Raji (cell line): ENCODE measurements around the gene TMPRSS4.

ENCODE experiments used
- POLR2A ChIP-seq: IDR thresholded peaks from 2 replicates; pipeline ENCODE4 v1.6.1; 2011; ENCODE audit warnings: low read depth, low read length, control low read depth; ENCODE audit not compliant: insufficient read depth

TMPRSS4 gene

DNA sequence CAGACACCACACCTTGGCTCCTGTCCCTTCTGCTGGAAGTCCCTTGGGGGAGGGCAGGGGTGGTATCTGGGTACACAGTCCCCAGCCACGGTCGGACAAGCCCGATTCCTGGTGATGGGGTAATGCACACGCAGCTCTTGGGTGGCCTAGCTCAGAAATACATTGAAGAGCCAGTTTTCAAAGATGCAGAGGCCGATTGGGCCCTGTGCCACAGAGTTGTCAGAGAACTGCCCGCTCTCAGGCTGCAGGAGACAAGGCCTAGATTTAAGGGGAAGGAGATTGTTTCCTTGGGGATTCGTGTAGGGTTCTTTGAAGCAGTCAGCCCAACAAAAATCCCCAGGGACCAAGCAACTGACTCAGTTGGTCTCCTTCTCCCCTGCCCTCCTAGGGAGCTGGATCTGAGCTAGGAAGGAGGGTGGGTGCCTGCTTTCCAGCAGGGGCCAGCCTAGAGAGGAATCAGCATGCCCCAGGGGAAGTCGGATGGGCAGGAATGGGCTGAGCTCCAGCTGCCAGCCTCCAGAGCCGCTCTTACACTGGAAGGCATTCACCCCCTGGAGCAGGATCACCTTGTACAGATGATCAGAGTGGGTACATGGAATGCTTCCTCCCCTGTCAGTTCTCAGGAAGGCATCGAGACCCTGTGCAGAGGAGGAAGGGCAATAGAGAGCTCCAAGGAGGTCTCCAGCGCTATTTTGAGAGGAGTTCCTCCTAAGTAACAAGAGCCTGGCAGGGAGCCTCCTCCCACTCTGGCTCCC lies 79.1 kb downstream of the TMPRSS4 start:
- no peak for TF ChIP-seq POLR2A

DNA sequence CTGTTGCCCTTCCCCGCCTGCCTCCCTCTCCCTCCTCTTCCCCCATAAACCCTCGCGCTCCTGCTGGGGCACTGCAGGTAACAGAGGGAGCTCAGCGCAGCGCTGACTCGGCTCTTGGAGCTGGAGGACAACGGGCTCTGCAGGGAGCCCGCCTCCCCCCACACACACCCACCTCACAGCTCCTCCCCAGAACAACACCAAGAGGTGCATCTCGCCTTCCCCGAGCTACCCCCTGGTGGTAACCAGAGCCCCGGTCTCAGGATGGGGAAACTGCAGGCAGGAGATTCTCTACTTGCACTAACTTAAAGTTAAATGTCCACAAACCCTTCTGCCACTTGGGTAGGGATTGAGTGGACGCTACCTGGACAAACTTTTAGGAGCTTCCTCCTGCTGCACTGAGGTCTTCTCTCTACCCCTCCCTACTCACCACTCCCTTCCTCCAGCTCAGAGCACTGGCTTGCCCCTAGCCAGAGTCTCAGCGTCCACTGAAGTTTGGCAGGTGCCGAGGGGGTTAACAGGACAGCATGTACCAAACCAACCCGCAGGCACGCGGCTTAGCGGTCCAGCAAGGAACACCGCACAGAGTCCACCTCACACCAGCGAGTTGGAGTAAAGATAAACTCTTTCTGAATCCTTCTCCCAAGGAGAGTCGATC lies 79.8 kb downstream of the TMPRSS4 start:
- no peak for TF ChIP-seq POLR2A

DNA sequence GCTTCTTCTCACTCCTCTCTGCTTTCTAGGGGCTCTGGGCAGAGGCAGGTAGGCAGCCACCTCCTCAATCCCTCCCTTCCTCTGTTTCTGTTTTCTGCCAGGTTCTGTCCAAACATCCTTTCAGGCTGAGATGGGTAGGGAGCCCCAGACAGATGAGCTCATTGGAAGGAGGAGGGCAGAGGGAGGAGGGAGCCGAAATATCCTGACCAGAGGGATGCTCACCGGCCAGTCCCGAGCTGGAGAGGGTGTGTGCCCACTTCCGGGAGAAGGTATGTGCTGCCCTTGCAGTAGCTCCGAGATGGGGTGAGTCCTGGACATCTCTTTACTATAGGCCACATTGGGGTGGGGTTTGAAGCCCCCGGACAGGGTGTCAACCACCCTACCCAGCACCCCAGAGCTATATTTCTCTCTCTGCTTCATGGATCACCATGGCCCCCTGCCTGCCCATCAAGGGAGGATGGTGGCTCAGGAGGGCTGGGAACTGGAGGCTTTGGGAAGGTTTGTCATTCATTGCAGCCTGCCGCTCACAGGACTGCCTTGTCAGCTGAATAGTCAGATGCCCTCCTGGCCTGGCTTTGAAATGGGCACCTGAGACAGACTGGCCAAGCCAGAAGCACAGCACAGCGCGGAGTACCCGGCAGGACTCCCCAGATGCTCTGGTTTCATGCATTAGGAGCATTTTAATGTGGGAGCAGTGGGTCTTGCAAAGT lies 80.5 kb downstream of the TMPRSS4 start:
- TF ChIP-seq POLR2A, result no peak

DNA sequence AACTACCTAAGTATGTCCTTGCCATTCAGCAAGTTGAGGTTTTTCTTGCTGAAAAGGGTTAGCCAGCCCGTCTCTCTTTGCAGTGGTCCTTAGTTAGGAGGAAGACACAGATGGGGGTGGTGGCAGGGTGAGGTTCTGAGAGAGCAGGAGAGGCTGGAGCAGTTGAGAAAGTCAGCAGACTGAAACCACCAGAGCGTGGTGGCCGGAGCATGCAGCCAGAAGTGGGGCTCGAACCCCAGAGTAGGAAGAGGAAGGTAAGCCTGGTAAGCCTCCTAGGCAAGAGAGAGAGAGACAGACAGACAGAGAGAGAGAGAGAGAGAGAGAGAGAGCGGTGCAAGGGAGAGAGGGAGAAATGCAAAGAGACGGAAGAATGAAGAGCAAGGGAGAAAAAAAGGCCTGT lies 84.9 kb downstream of the TMPRSS4 start:
- no peak for TF ChIP-seq POLR2A

DNA sequence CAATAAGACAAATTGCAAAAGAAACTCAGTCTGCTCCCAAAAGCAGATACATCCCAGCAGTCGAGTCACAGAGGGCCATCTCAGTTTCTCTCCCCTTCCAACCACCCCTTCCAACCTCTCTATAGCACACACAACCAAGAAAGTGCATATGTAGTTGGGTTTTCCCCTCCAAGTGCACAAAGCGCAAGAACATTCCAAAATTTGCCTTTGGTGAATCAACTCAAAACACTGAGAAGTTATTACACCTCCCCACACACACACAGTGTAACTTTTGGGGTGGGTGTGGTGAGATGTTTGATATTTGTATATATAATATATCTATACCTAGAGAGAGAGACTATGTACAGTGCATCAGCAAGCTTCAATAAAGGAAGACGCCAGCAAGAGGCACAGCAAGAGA lies 86.0 kb downstream of the TMPRSS4 start:
- TF ChIP-seq POLR2A, result no peak

DNA sequence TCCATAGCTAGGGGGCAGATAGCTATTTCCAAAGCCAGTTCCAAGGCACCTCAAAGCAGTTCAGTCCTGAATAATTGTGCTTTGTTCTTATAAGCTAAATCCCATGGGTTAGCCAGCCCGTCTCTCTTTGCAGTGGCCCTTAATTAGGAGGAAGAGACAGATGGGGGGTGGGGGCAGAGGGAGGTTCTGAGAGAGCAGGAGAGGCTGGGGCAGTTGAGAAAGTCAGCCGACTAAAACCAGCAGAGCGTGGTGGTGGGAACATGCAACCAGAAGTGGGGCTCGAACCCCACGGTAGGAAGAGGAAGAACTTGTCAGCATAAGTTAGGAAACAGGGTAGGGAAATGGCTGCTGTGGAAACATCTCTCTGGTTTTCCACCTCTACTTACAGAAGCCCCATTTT lies 86.6 kb downstream of the TMPRSS4 start:
- TF ChIP-seq POLR2A, result no peak

DNA sequence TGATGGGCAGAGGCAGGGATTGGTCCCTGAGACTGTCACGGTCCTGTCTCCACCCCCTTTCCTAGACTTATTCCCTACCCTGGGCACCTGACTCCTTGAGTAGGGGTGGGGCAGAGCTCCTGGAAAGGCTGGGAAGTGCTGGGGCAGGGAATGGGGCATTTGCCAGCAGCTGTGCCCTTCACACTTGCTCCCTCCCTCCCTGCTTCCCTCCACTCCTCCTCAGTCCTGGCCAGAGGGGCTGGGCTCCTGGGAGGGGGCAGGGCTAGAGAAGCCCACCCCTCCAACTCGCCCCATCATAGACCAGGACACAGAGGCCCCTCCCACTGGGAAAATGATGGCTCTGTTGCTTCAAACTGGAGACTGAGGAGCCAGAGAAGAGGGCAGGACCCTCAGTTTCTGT lies 88.0 kb downstream of the TMPRSS4 start:
- no peak for TF ChIP-seq POLR2A

DNA sequence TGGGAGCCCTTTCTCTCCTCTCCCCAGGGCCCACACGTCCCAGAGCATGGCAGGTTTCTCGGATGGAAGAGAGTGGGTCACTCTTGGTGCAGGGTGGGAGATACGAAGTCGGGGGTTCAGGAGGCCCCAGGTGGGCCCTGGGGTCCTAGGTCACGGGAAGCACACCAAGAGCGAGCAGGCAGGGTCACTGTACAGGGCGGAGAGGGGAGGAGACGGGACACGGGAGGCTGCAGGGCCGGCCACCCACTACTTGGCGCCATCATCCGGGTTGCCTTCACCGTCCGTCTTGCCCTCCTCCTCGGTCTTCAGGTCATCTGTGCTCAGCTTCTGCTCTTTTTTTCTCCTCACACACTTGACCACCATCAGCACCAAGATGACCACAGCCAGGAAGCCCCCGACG lies 89.8 kb downstream of the TMPRSS4 start:
- no peak for TF ChIP-seq POLR2A

DNA sequence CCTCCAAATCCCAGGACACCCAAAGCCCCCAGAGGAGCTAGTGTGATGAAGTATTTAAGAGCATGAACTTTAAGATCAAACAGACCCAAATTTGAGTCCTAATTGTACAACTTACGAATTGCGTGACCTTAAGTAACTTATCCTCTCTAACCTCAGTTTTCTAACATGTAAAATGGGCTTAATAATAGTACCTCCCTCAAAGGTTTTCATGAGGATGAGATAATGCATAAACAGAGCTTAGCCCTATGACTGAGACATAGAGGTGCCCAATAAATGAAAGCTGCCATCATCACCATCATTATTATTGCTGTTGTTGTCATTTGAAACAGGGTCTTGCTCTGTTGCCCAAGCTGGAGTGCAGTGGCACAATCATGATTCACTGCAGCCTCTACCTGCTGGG lies 90.4 kb downstream of the TMPRSS4 start:
- TF ChIP-seq POLR2A, result no peak

DNA sequence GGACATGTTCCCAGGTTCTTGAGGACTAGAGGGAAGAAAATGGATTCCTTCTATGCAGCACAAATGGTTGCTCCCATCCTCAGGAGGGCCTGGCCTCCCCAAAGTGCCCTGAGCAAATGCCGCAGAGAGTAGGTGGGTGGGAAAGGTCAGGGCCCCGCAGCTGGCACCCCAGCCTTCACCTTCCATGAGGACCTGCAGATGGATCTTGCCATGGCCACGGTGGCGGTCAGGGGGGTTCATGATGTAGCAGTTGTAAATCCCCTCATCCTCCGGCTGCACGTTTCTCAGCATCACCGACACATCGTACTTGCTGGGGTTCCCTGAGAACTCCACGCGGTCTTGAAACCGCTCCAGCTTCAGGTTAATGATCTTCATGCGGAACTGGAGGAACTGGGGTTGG lies 91.0 kb downstream of the TMPRSS4 start:
- no peak for TF ChIP-seq POLR2A

DNA sequence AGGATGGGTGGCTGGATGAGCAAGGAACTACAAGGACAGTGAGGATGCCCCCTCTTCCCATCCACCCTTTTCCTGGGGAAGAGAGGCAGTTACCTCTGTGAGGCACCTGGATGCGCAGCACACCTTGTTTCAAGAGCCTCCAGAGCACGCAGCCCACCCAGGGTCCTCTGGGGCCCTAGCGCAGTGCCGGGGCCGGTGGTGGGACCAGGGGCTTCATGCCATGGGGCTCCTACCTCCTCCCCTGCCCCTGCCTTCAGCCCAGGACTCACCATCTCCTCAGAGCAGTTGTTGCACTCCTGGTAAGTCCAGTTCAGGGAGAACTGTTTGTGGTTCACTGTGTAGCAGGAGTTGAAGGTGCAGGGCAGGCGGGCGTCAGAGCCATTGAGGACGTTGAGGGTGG lies 91.4 kb downstream of the TMPRSS4 start:
- TF ChIP-seq POLR2A, result no peak

DNA sequence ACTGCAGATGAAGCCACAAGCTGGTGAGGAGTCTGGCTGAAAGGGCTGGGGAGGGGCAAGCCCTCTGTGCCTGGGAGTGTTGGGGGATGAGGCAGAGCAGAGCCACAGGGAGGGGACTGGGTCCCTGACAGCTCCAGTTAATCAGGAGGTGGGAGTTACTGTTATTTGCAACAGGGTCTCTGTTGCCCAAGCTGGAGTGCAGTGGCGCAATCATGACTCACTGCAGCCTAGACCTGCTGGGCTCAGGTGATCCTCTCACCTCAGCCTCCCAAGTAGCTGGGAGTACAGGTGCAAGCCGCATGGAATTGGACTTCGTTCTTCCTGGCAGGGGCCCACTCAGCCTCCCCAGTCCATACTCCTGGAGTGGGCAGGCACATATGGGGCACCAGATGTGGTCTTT lies 91.9 kb downstream of the TMPRSS4 start:
- no peak for TF ChIP-seq POLR2A

DNA sequence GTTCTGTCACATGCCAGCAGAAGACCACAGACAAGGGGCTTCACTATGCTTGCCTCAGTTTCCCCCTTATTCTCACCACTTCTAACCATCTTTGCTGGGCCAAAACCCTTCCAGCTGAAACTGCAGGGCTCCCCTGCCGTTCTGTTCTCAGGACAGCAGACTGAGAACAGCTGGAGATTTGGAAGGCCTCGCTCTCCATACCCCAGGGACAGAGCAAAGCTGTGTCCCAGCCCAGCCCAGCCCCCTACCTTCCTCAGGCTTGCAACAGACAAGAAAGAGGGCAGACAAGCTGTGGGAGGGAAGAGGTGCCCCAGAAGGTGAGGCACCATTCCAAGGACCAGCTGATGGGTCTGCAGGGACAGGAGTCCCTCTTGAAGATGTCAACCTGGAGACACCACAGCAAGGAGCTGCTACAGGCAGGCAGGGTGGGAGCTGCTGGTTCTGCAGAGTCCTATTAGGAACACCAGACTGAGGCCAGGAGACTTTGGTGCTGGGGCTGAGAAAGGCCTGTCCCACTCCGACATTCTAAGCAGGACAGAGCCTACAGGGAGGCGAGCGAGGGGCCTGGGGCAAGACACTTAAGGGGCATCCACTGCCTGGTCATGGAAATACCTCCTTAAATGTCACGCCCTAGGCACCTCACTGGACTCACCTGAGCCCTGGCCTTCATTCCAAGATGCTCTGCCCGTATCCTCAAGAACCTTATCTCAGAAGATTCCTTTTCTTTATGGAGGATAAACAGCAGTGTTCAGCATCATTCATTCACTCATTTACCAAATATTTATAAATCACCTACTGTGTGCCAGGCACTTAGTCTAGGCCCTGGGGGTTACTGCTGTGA lies 92.6 kb downstream of the TMPRSS4 start:
- no peak for TF ChIP-seq POLR2A

DNA sequence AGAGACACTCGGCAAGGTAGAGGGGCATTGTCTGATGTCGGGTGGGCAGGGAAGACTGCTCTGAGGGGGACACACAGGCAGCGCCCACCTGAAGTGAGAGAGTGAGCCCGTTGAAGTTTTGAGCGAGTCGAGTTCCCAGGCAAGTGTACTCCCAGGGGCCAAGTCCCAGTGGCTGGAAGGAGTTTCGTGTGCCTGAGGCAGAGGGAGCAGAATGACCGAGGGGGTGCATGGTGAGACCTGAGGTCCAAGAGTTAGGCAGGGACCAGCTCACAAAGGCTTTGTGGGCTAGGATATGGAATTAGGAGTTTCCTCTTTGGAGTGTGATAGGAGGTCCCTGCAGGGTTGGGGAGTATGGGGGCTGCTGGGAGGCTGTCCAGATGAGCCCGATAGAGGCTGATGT lies 93.4 kb downstream of the TMPRSS4 start:
- no peak for TF ChIP-seq POLR2A

DNA sequence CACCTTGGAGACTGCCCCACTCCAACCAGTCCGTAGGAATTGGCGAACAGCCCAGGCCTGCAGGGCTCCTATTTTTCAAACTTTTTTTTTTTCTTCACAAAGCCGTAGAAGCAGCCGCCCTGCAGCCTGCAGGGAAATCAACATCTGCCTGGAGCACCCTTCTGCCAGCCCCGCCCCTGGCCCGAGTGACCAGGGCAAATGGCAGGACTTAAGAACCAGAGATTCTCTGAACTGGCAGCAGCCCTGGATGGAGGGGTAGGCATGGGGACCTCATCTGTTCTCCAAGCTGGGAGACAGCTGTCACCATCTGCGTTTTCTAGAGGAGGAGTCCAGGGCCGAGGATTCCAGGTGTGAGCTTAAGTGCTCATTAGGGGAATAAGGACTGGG lies 94.0 kb downstream of the TMPRSS4 start:
- TF ChIP-seq POLR2A, result no peak
